Breast epithelium (tissue), 3 donors: ENCODE results near the gene LTF.
"Not testable (repeated sequence)": the region's sequence is repeated elsewhere in the genome, so short reads cannot be mapped to it uniquely, and the experiment has no call there.

Source experiments
- CTCF ChIP-seq, 3 donors: fragments of 450-650 bp; IDR thresholded peaks; one replicate each; pipeline ENCODE4 v1.5.1; 2016 to 2017; ENCODE audit warnings: antibody characterized with exemption in 3 of 3, mild to moderate bottlenecking in 3 of 3, moderate library complexity in 3 of 3
- POLR2A ChIP-seq: fragments of 450-650 bp; IDR thresholded peaks from one replicate; pipeline ENCODE4 v1.6.1; 2016; ENCODE audit warnings: antibody characterized with exemption, mild to moderate bottlenecking, moderate library complexity
- POLR2AphosphoS5 ChIP-seq, 3 donors: sonication (generic); formaldehyde crosslinking; IDR thresholded peaks; one replicate each; pipeline ENCODE4 v1.6.1; 2017; ENCODE audit warnings: antibody characterized with exemption in 3 of 3

- not testable (repeated sequence) for TF ChIP-seq POLR2AphosphoS5 (IDR thresholded peaks at IDR 0.05); POLR2A; CTCF (IDR thresholded peaks at IDR 0.05)
Measured at GRCh38 chr3:46494491-46494890, 29.8 kb upstream of the LTF start.
